HG03108 (cell line): Measurements from ENCODE around the gene CACNA2D1.
"Not testable (repeated sequence)": the region's sequence is repeated elsewhere in the genome, so short reads cannot be mapped to it uniquely, and the experiment has no call there.

ENCODE experiments used
- ATAC-seq: cut with Tn5 transposase; IDR thresholded peaks from one replicate; pipeline ENCODE4 v1.9.1; 2021; ENCODE audit warnings: moderate library complexity; ENCODE audit not compliant: unreplicated experiment

The CACNA2D1 gene

GRCh38 chr7:82173400-82174021, 270.1 kb downstream of the CACNA2D1 start:
- ATAC-seq = no peak

GRCh38 chr7:82172881-82173280, 270.7 kb downstream of the CACNA2D1 start:
- no peak for ATAC-seq

- no peak for ATAC-seq
These were observed 271.6 kb downstream of the CACNA2D1 start for GRCh38 chr7:82172017-82172416.

GRCh38 chr7:82167558-82168314, 275.8 kb downstream of the CACNA2D1 start:
- ATAC-seq = no peak

- ATAC-seq = no peak
These were observed 277.1 kb downstream of the CACNA2D1 start for GRCh38 chr7:82166260-82167015.

GRCh38 chr7:82164813-82165212, 278.8 kb downstream of the CACNA2D1 start:
- no peak for ATAC-seq

GRCh38 chr7:82164410-82164809, 279.2 kb downstream of the CACNA2D1 start:
- no peak for ATAC-seq

GRCh38 chr7:82163586-82163985, 280.0 kb downstream of the CACNA2D1 start:
- no peak for ATAC-seq

GRCh38 chr7:82162289-82162688, 281.3 kb downstream of the CACNA2D1 start:
- no peak for ATAC-seq

- no peak for ATAC-seq
These were observed 285.2 kb downstream of the CACNA2D1 start for GRCh38 chr7:82158327-82158726.

- ATAC-seq = no peak
These were observed 286.7 kb downstream of the CACNA2D1 start for GRCh38 chr7:82156893-82157292.

- ATAC-seq = no peak
These were observed 287.4 kb downstream of the CACNA2D1 start for GRCh38 chr7:82156168-82156567.

GRCh38 chr7:82154728-82155127, 288.8 kb downstream of the CACNA2D1 start:
- ATAC-seq = no peak

- ATAC-seq = no peak
These were observed 289.8 kb downstream of the CACNA2D1 start for GRCh38 chr7:82153776-82154175.

GRCh38 chr7:82152858-82153257, 290.7 kb downstream of the CACNA2D1 start:
- no peak for ATAC-seq

GRCh38 chr7:82146491-82146890, 297.1 kb downstream of the CACNA2D1 start:
- no peak for ATAC-seq

GRCh38 chr7:82142263-82142864, 301.2 kb downstream of the CACNA2D1 start:
- ATAC-seq = no peak

GRCh38 chr7:82141427-82141826, 302.1 kb downstream of the CACNA2D1 start:
- no peak for ATAC-seq

- not testable (repeated sequence) for ATAC-seq
These were observed 303.0 kb downstream of the CACNA2D1 start for GRCh38 chr7:82140608-82141007.

- no peak for ATAC-seq
These were observed 312.4 kb downstream of the CACNA2D1 start for GRCh38 chr7:82131215-82131614.

- ATAC-seq = no peak
These were observed 314.5 kb downstream of the CACNA2D1 start for GRCh38 chr7:82129091-82129490.
